Measurements from ENCODE around the gene ERBB2.

DNA sequence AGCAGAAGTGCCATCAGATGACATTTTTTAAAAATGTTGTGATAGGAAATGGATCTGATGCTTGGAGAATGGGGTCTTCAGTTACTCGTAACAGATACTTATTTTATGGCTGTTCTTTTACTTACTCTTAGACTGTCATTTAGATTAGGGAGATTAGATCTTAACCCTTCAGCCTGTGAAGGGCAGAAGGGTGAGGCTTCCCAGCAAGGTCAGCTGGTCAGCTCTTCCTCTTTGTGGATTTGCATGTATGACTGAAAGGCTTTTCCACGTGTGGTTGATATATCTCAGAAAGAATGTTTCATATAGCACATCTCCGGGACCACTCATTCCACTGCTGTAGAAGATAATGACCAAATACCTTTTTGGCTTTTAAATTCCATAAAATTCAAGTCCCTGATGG, 65.3 kb downstream of the ERBB2 start:
- TF ChIP-seq EZH2phosphoT487 (IDR thresholded peaks at IDR 0.05; ENCODE audit: unreplicated experiment), result no peak
- TF ChIP-seq, protein P1, sequence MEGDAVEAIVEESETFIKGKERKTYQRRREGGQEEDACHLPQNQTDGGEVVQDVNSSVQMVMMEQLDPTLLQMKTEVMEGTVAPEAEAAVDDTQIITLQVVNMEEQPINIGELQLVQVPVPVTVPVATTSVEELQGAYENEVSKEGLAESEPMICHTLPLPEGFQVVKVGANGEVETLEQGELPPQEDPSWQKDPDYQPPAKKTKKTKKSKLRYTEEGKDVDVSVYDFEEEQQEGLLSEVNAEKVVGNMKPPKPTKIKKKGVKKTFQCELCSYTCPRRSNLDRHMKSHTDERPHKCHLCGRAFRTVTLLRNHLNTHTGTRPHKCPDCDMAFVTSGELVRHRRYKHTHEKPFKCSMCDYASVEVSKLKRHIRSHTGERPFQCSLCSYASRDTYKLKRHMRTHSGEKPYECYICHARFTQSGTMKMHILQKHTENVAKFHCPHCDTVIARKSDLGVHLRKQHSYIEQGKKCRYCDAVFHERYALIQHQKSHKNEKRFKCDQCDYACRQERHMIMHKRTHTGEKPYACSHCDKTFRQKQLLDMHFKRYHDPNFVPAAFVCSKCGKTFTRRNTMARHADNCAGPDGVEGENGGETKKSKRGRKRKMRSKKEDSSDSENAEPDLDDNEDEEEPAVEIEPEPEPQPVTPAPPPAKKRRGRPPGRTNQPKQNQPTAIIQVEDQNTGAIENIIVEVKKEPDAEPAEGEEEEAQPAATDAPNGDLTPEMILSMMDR (conservative IDR thresholded peaks at IDR 0.05; ENCODE audit: low read depth in 2 of 2), result no peak
- no peak for TF ChIP-seq CREB1 (CRISPR knock-in tag; IDR thresholded peaks at IDR 0.05; ENCODE audit: low read depth)
- TF ChIP-seq POLR2AphosphoS5 (IDR thresholded peaks at IDR 0.05; ENCODE audit: low read depth), result no peak
- TF ChIP-seq EZH2 (IDR thresholded peaks at IDR 0.05; ENCODE audit: low read depth, unreplicated experiment), result no peak
- no peak for TF ChIP-seq ZNF331 (CRISPR knock-in tag; IDR thresholded peaks at IDR 0.05; ENCODE audit: low read depth)
- TF ChIP-seq JUNB (IDR thresholded peaks at IDR 0.05; ENCODE audit: unreplicated experiment), result no peak
- TF ChIP-seq REST (IDR thresholded peaks at IDR 0.05; ENCODE audit: unreplicated experiment), result no peak
- TF ChIP-seq STAT1 (IDR thresholded peaks at IDR 0.05; ENCODE audit: unreplicated experiment), result no peak

Data from GM23338 (cell line).